Activated T-cell treated with anti-CD3 and anti-CD28 coated beads, Interleukin-2, amount 50 U/mL, for 24 hours (primary cell): Measurements from ENCODE around the gene LIN37.

Source experiments
- DNase-seq: peaks from one replicate; pipeline ENCODE4 v3.0.0-alpha.2; 2020
- H3K27ac Mint-ChIP-seq: 2 replicates; pipeline ENCODE4 v1.8.0; 2020; ENCODE audit warnings: mild to moderate bottlenecking, mixed read lengths
- H3K27me3 Mint-ChIP-seq: 2 replicates; pipeline ENCODE4 v1.8.0; 2020; ENCODE audit warnings: mixed read lengths
- H3K36me3 Mint-ChIP-seq: 2 replicates; pipeline ENCODE4 v1.8.0; 2020; ENCODE audit warnings: low read depth, mixed read lengths
- H3K4me1 Mint-ChIP-seq: 2 replicates; pipeline ENCODE4 v1.8.0; 2020; ENCODE audit warnings: low read depth, mixed read lengths
- H3K4me3 Mint-ChIP-seq: 2 replicates; pipeline ENCODE4 v1.8.0; 2020; ENCODE audit warnings: mild to moderate bottlenecking, moderate library complexity, mixed read lengths
- H3K9me3 Mint-ChIP-seq: 2 replicates; pipeline ENCODE4 v1.8.0; 2020; ENCODE audit warnings: mixed read lengths

Gene LIN37

GRCh38 chr19:35746087-35746462 is 2.3 kb upstream of the LIN37 start:
- DNase-seq = no peak
- Mint-ChIP-seq H3K36me3 (peaks cover 52% of the 10 kb centered on the region), H3K27ac (peak overlapping the region; percentile 100), H3K4me3 (peak overlapping the region; percentile 99), H3K27me3 (no peaks in the 10 kb centered on the region), H3K9me3 (no peaks in the 10 kb centered on the region), H3K4me1 (peaks cover 65% of the 10 kb centered on the region)

- Mint-ChIP-seq H3K4me1 (peaks cover 64% of the 10 kb centered on the region), H3K4me3 (peak overlapping the region; percentile 99), H3K36me3 (peaks cover 51% of the 10 kb centered on the region), H3K27me3 (no peaks in the 10 kb centered on the region), H3K9me3 (no peaks in the 10 kb centered on the region), H3K27ac (peak overlapping the region; percentile 100)
- DNase-seq = no peak
Measured at GRCh38 chr19:35746531-35746930, 1.8 kb upstream of the LIN37 start.

GRCh38 chr19:35750167-35750566 is 1.8 kb downstream of the LIN37 start:
- Mint-ChIP-seq H3K4me1 (peaks cover 40% of the 10 kb centered on the region), H3K27ac (peak overlapping the region; percentile 38), H3K9me3 (no peaks in the 10 kb centered on the region), H3K4me3 (peak overlapping the region; percentile 41), H3K36me3 (peaks cover 51% of the 10 kb centered on the region), H3K27me3 (peaks cover 1% of the 10 kb centered on the region)
- no peak for DNase-seq

- no peak for DNase-seq
- H3K4me1 Mint-ChIP-seq = peaks cover 38% of the 10 kb centered on the region
- H3K27me3 Mint-ChIP-seq = peaks cover 8% of the 10 kb centered on the region
- H3K27ac Mint-ChIP-seq = no peak overlapping the region
- no peaks in the 10 kb centered on the region for H3K9me3 Mint-ChIP-seq
- no peak overlapping the region for H3K4me3 Mint-ChIP-seq
- H3K36me3 Mint-ChIP-seq = peaks cover 43% of the 10 kb centered on the region
Measured at GRCh38 chr19:35751839-35752745, 3.7 kb downstream of the LIN37 start.

GRCh38 chr19:35752746-35753350 is 4.5 kb downstream of the LIN37 start:
- H3K9me3 Mint-ChIP-seq = no peaks in the 10 kb centered on the region
- no peak overlapping the region for H3K27ac Mint-ChIP-seq
- peaks cover 38% of the 10 kb centered on the region for H3K4me1 Mint-ChIP-seq
- H3K36me3 Mint-ChIP-seq = peaks cover 39% of the 10 kb centered on the region
- H3K27me3 Mint-ChIP-seq = peaks cover 8% of the 10 kb centered on the region
- no peak for DNase-seq
- H3K4me3 Mint-ChIP-seq = no peak overlapping the region

GRCh38 chr19:35753634-35754369 is 5.4 kb downstream of the LIN37 start:
- peaks cover 39% of the 10 kb centered on the region for H3K36me3 Mint-ChIP-seq
- no peak overlapping the region for H3K4me3 Mint-ChIP-seq
- H3K4me1 Mint-ChIP-seq = peaks cover 32% of the 10 kb centered on the region
- no peaks in the 10 kb centered on the region for H3K9me3 Mint-ChIP-seq
- H3K27me3 Mint-ChIP-seq = peaks cover 8% of the 10 kb centered on the region
- no peak for DNase-seq
- no peak overlapping the region for H3K27ac Mint-ChIP-seq

- Mint-ChIP-seq H3K27ac (no peak overlapping the region), H3K9me3 (no peaks in the 10 kb centered on the region), H3K36me3 (peaks cover 45% of the 10 kb centered on the region), H3K27me3 (peaks cover 8% of the 10 kb centered on the region), H3K4me1 (peaks cover 35% of the 10 kb centered on the region), H3K4me3 (no peak overlapping the region)
- no peak for DNase-seq
Measured at GRCh38 chr19:35754370-35755130, 6.2 kb downstream of the LIN37 start.

- peaks cover 50% of the 10 kb centered on the region for H3K36me3 Mint-ChIP-seq
- peaks cover 8% of the 10 kb centered on the region for H3K27me3 Mint-ChIP-seq
- H3K4me3 Mint-ChIP-seq = no peak overlapping the region
- peak overlapping the region; percentile 14 for H3K27ac Mint-ChIP-seq
- no peak for DNase-seq
- H3K9me3 Mint-ChIP-seq = no peaks in the 10 kb centered on the region
- H3K4me1 Mint-ChIP-seq = peaks cover 36% of the 10 kb centered on the region
Measured at GRCh38 chr19:35755131-35755549, 6.8 kb downstream of the LIN37 start.

GRCh38 chr19:35755550-35756376 is 7.4 kb downstream of the LIN37 start:
- peak overlapping the region; percentile 57 for H3K4me3 Mint-ChIP-seq
- H3K36me3 Mint-ChIP-seq = peaks cover 55% of the 10 kb centered on the region
- H3K4me1 Mint-ChIP-seq = peaks cover 36% of the 10 kb centered on the region
- peaks cover 8% of the 10 kb centered on the region for H3K27me3 Mint-ChIP-seq
- no peaks in the 10 kb centered on the region for H3K9me3 Mint-ChIP-seq
- DNase-seq = peak; percentile 75
- H3K27ac Mint-ChIP-seq = no peak overlapping the region

- Mint-ChIP-seq H3K9me3 (no peaks in the 10 kb centered on the region), H3K4me1 (peaks cover 36% of the 10 kb centered on the region), H3K27me3 (peaks cover 8% of the 10 kb centered on the region), H3K36me3 (peaks cover 61% of the 10 kb centered on the region), H3K27ac (peak within 1 kb of the TSS; percentile 94), H3K4me3 (peak within 1 kb of the TSS; percentile 92)
- no peak for DNase-seq
Measured at GRCh38 chr19:35756377-35757230, 8.2 kb downstream of the LIN37 start, which contains the start of gene HSPB6. HSPB6 (minus strand) TSS chr19:35757029; CDS start chr19:35757008, 21 bp downstream.

GRCh38 chr19:35757231-35757748 is 8.9 kb downstream of the LIN37 start:
- no peak for DNase-seq
- Mint-ChIP-seq H3K36me3 (peaks cover 66% of the 10 kb centered on the region), H3K4me1 (peaks cover 36% of the 10 kb centered on the region), H3K27ac (peak overlapping the region; percentile 94), H3K4me3 (peak overlapping the region; percentile 92), H3K9me3 (no peaks in the 10 kb centered on the region), H3K27me3 (peaks cover 8% of the 10 kb centered on the region)

GRCh38 chr19:35757749-35758608 is 9.6 kb downstream of the LIN37 start, which contains the start of gene PROSER3:
PROSER3 (plus strand) TSS chr19:35758176; CDS start chr19:35758216, 40 bp downstream.
- H3K36me3 Mint-ChIP-seq = peaks cover 61% of the 10 kb centered on the region
- H3K27ac Mint-ChIP-seq = peak within 1 kb of the TSS; percentile 94
- H3K4me1 Mint-ChIP-seq = peaks cover 36% of the 10 kb centered on the region
- peak within 1 kb of the TSS; percentile 92 for H3K4me3 Mint-ChIP-seq
- peaks cover 8% of the 10 kb centered on the region for H3K27me3 Mint-ChIP-seq
- peak; percentile 98 for DNase-seq
- H3K9me3 Mint-ChIP-seq = no peaks in the 10 kb centered on the region
